OCI-LY3 (cell line): ENCODE measurements around the gene CLHC1.
"Not testable (repeated sequence)": the region's sequence is repeated elsewhere in the genome, so short reads cannot be mapped to it uniquely, and the experiment has no call there.

Experiments
- CTCF ChIP-seq: fragments of 200-600, 300-600 bp; sonication (generic); IDR thresholded peaks from 2 replicates; pipeline ENCODE4 v1.5.1; 2014; ENCODE audit warnings: antibody characterized with exemption, low read length, low read depth
- EZH2phosphoT487 ChIP-seq: fragments of 200-600 bp; shearing (Covaris generic); IDR thresholded peaks from 2 replicates; pipeline ENCODE4 v1.6.1; 2018; ENCODE audit warnings: antibody characterized with exemption, mixed run types, low read depth

- not testable (repeated sequence) for TF ChIP-seq CTCF, EZH2phosphoT487
Measured at GRCh38 chr2:55227437-55228225, 4.5 kb downstream of the CLHC1 start.
